ENCODE measurements around the gene NHLH1. TPM values are rescaled to one million over a fixed set of nuclear protein-coding genes. Genes with fewer than 3 reads are reported as not detected.

NHLH1 gene
- total and polyA plus RNA-seq, 2 donors (not counting 1 experiment from before 2014, with no cell fraction given) = 0.27 to 0.39 TPM

- WGBS (ENCODE audit: insufficient coverage) = 96% methylated on average over 34 of the region's 34 CpGs
- POLR2A ChIA-PET = no interaction called here
These were observed 52.4 kb downstream of the NHLH1 start for GRCh38 chr1:160419150-160419837.

GRCh38 chr1:160419838-160420169 is 52.9 kb downstream of the NHLH1 start:
- H3K27ac ChIP-seq (ENCODE audit: low read length in 2 of 2) = no peak overlapping the region
- no peak for TF ChIP-seq EZH2 (IDR thresholded peaks at IDR 0.05; ENCODE audit: borderline replicate concordance, insufficient read depth, low read depth, low read length, poor library complexity, severe bottlenecking)
- no peak for TF ChIP-seq CTCF (IDR thresholded peaks at IDR 0.05)
- H3K4me2 ChIP-seq (replicated peaks; ENCODE audit: low read depth, low read length, poor library complexity, severe bottlenecking) = no peak overlapping the region
- intact Hi-C loops (cut with micrococcal nuclease) = no loop called here
- POLR2A ChIA-PET = no interaction called here
- H3K9me3 ChIP-seq (ENCODE audit: control extremely low read depth in 1 of 3, control insufficient read depth in 2 of 3, insufficient read depth in 1 of 3, low read length in 2 of 3) = no peaks in the 10 kb centered on the region
- WGBS (ENCODE audit: insufficient coverage) = 90% methylated on average over 4 of the region's 4 CpGs
- H3K9me3 Mint-ChIP-seq (ENCODE audit: insufficient read depth) = no peaks in the 10 kb centered on the region
- H3K4me3 ChIP-seq (ENCODE audit: control extremely low read depth in 1 of 5, extremely low read depth in 1 of 5, insufficient read depth in 1 of 5, low read depth in 2 of 5, low read length in 4 of 5) = no peak overlapping the region
- H3K4me3 Mint-ChIP-seq = no peak overlapping the region
- H4K20me1 ChIP-seq (ENCODE audit: control insufficient read depth, insufficient read depth, low read length, poor library complexity, severe bottlenecking) = no peaks in the 10 kb centered on the region
- no peaks in the 10 kb centered on the region for H3K4me1 Mint-ChIP-seq
- no peak overlapping the region for H2AFZ ChIP-seq (ENCODE audit: insufficient read depth, low read depth, low read length, poor library complexity, severe bottlenecking)
- no peaks in the 10 kb centered on the region for H3K36me3 ChIP-seq (replicated peaks in 1 of 2; ENCODE audit: control extremely low read depth in 1 of 2, control insufficient read depth in 1 of 2, extremely low read depth in 1 of 2, insufficient read depth in 2 of 2, low read length in 1 of 2)
- H3K79me2 ChIP-seq (ENCODE audit: control insufficient read depth, insufficient read depth, low read length) = no peaks in the 10 kb centered on the region
- H3K27ac Mint-ChIP-seq = no peak overlapping the region
- H3K9ac ChIP-seq (ENCODE audit: low read length) = no peak overlapping the region
- DNase-seq (no peak), ATAC-seq (ENCODE audit: low read depth) (no peak)
- no peaks in the 10 kb centered on the region for H3K27me3 Mint-ChIP-seq
- no peaks in the 10 kb centered on the region for H3K4me1 ChIP-seq (ENCODE audit: control insufficient read depth in 2 of 2, insufficient read depth in 2 of 2, low read length in 2 of 2)
- CTCF ChIA-PET = no interaction called here
- H3K27me3 ChIP-seq (replicated peaks in 1 of 4; ENCODE audit: control extremely low read depth in 1 of 4, control insufficient read depth in 3 of 4, insufficient read depth in 4 of 4, low read length in 3 of 4) = no peaks in the 10 kb centered on the region

More at GRCh38 chr1:160419150-160419837, 52.4 kb downstream of the NHLH1 start:
- H2AFZ ChIP-seq (ENCODE audit: insufficient read depth, low read depth, low read length, poor library complexity, severe bottlenecking) = no peak overlapping the region
- Mint-ChIP-seq H3K27me3 (no peaks in the 10 kb centered on the region), H3K4me1 (no peaks in the 10 kb centered on the region), H3K9me3 (ENCODE audit: insufficient read depth) (no peaks in the 10 kb centered on the region), H3K4me3 (no peak overlapping the region), H3K27ac (no peak overlapping the region)
- no peak for DNase-seq
- no peaks in the 10 kb centered on the region for H3K27me3 ChIP-seq (replicated peaks in 1 of 4; ENCODE audit: control extremely low read depth in 1 of 4, control insufficient read depth in 3 of 4, insufficient read depth in 4 of 4, low read length in 3 of 4)
- H3K9me3 ChIP-seq (ENCODE audit: control extremely low read depth in 1 of 3, control insufficient read depth in 2 of 3, insufficient read depth in 1 of 3, low read length in 2 of 3) = no peaks in the 10 kb centered on the region
- TF ChIP-seq CTCF (IDR thresholded peaks at IDR 0.05) (no peak), EZH2 (IDR thresholded peaks at IDR 0.05; ENCODE audit: borderline replicate concordance, insufficient read depth, low read depth, low read length, poor library complexity, severe bottlenecking) (no peak)
- no peak overlapping the region for H3K9ac ChIP-seq (ENCODE audit: low read length)
- no peak overlapping the region for H3K4me3 ChIP-seq (ENCODE audit: control extremely low read depth in 1 of 5, extremely low read depth in 1 of 5, insufficient read depth in 1 of 5, low read depth in 2 of 5, low read length in 4 of 5)
- CTCF ChIA-PET = no interaction called here
- H3K36me3 ChIP-seq (replicated peaks in 1 of 2; ENCODE audit: control extremely low read depth in 1 of 2, control insufficient read depth in 1 of 2, extremely low read depth in 1 of 2, insufficient read depth in 2 of 2, low read length in 1 of 2) = no peaks in the 10 kb centered on the region
- H3K4me2 ChIP-seq (replicated peaks; ENCODE audit: low read depth, low read length, poor library complexity, severe bottlenecking) = no peak overlapping the region
- intact Hi-C loops (cut with micrococcal nuclease) = no loop called here
- H3K79me2 ChIP-seq (ENCODE audit: control insufficient read depth, insufficient read depth, low read length) = no peaks in the 10 kb centered on the region
- H3K4me1 ChIP-seq (ENCODE audit: control insufficient read depth in 2 of 2, insufficient read depth in 2 of 2, low read length in 2 of 2) = no peaks in the 10 kb centered on the region
- no peak overlapping the region for H3K27ac ChIP-seq (ENCODE audit: low read length in 2 of 2)
- no peaks in the 10 kb centered on the region for H4K20me1 ChIP-seq (ENCODE audit: control insufficient read depth, insufficient read depth, low read length, poor library complexity, severe bottlenecking)
- no peak for ATAC-seq (ENCODE audit: low read depth)

Data from B cell (primary cell).